Astrocyte of the cerebellum (primary cell): Measurements from ENCODE around the gene SLC6A17.

Experiments
- DNase-seq: peaks from one replicate; pipeline ENCODE4 v3.0.0-alpha.2; 2011; ENCODE audit warnings: low read depth
- H3K4me3 ChIP-seq: 2 replicates; pipeline ENCODE4 v1.5.1; 2011; ENCODE audit warnings: mild to moderate bottlenecking, low read depth, low read length, moderate library complexity
- CTCF ChIP-seq: IDR thresholded peaks from 2 replicates; pipeline ENCODE4 v1.5.1; 2012; ENCODE audit warnings: low read length, low read depth, moderate library complexity, mild to moderate bottlenecking; ENCODE audit errors: missing control alignments
- in situ Hi-C: cut with HindIII; loops from 2 replicates; pipeline ENCODE4 v1.10.0; 2017; ENCODE audit warnings: low sequenced_read_pairs

Gene SLC6A17

GRCh38 chr1:110133436-110133835, 16.9 kb upstream of the SLC6A17 start:
- in situ Hi-C loops = no loop called here
- no peak for DNase-seq
- TF ChIP-seq CTCF = no peak
- H3K4me3 ChIP-seq = no peak overlapping the region

- no peak for DNase-seq
- in situ Hi-C loops = no loop called here
- H3K4me3 ChIP-seq = no peak overlapping the region
- no peak for TF ChIP-seq CTCF
Measured at GRCh38 chr1:110134050-110134595, 16.2 kb upstream of the SLC6A17 start.

GRCh38 chr1:110135246-110135645, 15.0 kb upstream of the SLC6A17 start:
- TF ChIP-seq CTCF = no peak
- no peak overlapping the region for H3K4me3 ChIP-seq
- no peak for DNase-seq
- in situ Hi-C loops = no loop called here

- H3K4me3 ChIP-seq = no peak overlapping the region
- no peak for DNase-seq
- no peak for TF ChIP-seq CTCF
- in situ Hi-C loops = no loop called here
Measured at GRCh38 chr1:110135666-110136065, 14.6 kb upstream of the SLC6A17 start.

- H3K4me3 ChIP-seq = no peak overlapping the region
- in situ Hi-C loops = no loop called here
- no peak for DNase-seq
- TF ChIP-seq CTCF = no peak
Measured at GRCh38 chr1:110136911-110137310, 13.4 kb upstream of the SLC6A17 start.

- no peak for TF ChIP-seq CTCF
- no peak for DNase-seq
- in situ Hi-C loops = no loop called here
- H3K4me3 ChIP-seq = no peak overlapping the region
Measured at GRCh38 chr1:110138956-110139355, 11.3 kb upstream of the SLC6A17 start.

- in situ Hi-C loops = no loop called here
- DNase-seq = no peak
Measured at GRCh38 chr1:110144366-110144765, 5.9 kb upstream of the SLC6A17 start.

More at GRCh38 chr1:110144366-110144765, 5.9 kb upstream of the SLC6A17 start:
- no peak overlapping the region for H3K4me3 ChIP-seq
- TF ChIP-seq CTCF = no peak
